ENCODE data around the gene MEX3B.
A peak's percentile ranks its signal among the peaks of the same experiment; 100 is the strongest.
"Not testable (repeated sequence)": the region's sequence is repeated elsewhere in the genome, so short reads cannot be mapped to it uniquely, and the experiment has no call there.

Gene MEX3B

DNA sequence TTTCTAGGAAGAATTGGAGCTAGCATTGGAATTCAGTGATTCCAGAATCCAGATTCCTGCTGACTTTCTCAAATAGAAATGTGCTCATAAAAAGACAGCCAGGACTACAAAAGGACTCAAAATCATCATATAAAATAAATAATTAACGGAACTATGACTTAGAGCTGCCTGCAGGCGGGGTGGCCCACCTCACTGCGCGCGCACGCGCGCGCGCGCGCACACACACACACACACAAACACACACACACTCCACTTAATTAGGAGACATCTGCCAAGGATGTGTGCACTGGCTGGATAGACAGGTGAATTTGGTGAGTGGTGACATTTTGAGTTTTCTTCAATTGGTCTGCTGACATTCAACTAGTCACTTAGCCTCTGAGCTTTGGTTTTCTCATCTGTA is 6.9 kb upstream of the MEX3B start:
- DNase-seq (ENCODE audit: low read depth): no peak
- no peak overlapping the region for H3K4me3 ChIP-seq (ENCODE audit: low read depth, low read length)

DNA sequence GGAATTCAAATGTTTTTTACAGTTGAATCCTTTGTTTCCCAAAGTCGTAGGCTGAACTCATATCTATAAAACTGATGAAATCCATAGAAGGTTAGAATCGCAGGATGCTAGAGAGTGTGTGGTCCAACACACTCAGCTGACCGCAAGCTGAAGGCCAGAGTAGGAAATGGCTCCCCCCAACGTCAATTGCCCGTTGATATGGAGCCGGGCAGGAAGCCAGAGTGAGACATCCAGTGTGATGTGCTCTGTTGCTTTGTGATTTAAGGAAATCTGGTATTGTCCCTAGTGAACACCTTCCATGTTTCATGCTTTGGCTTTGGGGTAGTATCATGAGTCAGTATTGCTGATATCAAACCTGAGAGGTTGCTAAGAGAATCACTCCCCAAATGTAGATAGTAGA is 5.8 kb upstream of the MEX3B start:
- H3K4me3 ChIP-seq (ENCODE audit: low read depth, low read length): no peak overlapping the region
- peak; percentile 21 for DNase-seq (ENCODE audit: low read depth)

DNA sequence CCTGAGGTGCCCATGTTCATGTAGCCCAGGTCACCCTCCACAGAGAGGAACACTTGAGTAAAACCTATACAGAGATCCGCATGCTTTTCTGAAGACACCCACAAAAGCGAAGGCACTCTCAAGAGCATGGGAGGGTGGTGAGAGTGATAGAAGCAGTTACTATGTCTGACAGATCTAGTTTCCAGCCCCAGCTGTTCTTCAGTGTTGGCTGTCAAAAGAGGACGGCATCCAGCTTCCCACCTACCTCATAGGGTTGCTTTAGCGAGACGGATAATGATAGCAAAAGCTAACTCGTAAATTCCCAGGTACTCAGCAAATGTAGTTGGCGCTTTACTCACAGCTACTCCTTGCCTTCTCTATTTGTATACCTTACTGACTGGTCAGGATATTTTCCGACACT is 3.0 kb upstream of the MEX3B start:
- no peak for DNase-seq (ENCODE audit: low read depth)

DNA sequence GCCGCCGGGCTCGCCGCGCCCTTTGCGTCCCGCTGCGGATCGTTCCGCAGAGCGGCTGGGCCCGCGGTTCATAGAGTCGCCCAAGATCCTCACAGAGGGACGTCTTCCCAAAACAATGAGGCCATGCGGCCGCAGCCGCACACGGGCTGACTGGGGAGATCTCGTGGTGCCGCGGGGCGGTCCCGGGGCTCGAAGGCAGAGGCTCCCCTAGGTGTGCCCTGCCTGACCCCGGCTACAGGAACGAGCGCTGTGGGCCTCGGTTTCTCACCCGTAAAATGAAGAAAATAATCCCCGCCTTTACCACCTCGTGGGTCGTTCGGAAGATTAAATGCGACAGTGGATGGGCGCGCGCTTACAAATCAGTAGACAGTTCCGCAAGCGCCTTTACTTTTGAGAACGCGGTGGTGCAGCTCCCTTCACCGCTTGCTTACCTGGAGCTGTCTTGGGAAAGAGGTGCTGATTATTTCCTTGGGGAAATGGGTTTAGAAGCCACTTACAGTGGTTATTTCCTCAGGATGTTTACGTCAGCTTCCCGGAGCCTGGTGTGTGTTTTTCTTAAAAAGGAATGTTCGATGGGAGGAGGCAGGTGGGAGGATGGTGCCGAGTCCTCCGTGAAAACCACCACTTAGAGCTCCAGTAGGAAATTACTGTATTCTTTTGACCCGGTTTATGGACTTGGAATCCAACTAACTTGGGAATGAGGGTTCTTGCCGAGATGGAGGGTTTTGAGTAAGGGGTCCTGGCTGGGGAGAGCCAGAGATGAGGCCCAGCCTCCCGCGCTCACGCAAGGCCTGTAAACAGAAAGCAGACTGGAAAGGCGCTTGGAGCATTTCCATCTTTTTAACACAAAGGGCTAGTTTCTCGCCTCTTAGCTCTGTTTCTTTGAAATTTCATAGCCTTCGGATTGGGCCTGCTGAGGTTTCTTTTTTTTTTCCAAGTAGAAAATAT is 1.9 kb upstream of the MEX3B start:
- no peak for DNase-seq (ENCODE audit: low read depth)
- H3K4me3 ChIP-seq (ENCODE audit: low read depth, low read length): peak overlapping the region; percentile 73

More for the DNA sequence above, 3.0 kb upstream of the MEX3B start:
- H3K4me3 ChIP-seq (ENCODE audit: low read depth, low read length): no peak overlapping the region

DNA sequence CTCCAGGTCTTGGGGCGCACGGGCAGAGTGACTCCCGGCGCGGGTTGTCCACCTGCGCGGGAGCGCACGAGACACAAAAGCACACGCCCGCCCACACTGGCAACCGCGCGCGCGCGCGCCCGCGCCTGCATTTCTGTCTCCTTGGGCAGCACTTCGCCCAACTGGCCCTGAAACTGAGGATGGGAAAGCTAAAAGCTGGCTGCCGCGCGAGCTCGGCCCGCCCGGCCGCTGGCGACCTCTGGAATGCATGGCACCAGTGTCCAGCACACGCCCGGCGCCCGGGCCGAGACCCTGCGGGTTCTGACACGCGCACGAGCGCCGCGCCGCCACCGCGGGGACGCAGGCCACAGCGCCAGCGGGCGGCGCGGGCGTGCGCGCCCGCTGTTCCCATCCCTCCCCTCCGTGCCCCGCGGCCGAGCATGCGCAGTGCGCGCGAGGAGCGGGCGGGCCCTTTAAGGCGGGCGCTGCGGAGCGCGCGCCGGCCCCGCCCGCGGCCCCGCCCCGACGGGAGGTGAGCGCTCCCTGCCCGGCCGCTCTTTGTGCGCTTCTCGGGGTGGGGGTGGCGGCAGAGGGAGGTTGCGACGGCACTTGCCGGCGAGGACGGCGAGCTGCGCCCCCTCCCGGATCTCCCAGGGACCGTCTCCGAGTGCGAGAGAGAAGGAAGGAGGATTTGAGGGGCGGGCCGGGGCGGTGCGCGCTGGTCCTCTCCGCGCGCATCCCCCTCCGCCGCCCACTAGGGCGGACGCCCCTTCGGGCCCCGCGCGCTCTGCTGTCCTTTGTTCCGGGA is 1.0 kb upstream of the MEX3B start:
- peak; percentile 71 for DNase-seq (ENCODE audit: low read depth)
- peak overlapping the region; percentile 73 for H3K4me3 ChIP-seq (ENCODE audit: low read depth, low read length)

DNA sequence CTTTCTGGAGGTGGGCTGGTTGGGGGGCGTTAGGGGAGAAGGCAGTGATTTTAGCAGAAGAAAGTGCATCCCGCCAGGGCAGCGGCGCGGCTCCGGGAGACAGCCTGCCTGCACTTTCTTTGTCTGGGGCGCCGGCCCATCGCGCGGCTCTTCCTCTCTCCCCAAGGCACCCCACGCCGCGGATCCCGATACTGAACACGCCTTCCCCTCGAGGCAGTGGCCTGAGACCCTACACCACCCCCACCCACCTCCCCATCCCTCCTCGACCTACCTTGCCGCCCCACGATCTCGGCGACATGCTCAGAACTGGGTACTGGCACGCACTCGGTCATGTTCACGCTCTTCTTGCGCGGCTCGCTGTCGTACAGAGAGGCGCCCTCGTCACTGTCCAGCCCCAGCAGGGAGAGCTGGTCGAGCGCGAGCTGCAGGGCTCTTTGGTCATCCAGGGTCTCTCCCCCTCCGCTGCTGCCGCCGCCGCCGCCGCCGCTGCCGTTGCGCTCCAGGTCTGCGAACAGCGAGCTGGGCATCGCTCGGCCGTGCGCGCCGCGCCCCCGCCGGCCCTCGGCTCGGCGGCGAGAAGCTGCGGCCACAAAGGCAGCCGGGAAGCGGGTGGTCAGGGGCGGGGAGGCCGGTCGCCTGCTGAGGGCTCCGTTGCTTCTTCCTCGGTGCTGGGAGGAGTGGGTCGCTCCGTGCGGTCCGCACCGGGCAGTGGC is 483 bp downstream of the MEX3B start:
- H3K4me3 ChIP-seq (ENCODE audit: low read depth, low read length): peak overlapping the region; percentile 73
- no peak for DNase-seq (ENCODE audit: low read depth)

DNA sequence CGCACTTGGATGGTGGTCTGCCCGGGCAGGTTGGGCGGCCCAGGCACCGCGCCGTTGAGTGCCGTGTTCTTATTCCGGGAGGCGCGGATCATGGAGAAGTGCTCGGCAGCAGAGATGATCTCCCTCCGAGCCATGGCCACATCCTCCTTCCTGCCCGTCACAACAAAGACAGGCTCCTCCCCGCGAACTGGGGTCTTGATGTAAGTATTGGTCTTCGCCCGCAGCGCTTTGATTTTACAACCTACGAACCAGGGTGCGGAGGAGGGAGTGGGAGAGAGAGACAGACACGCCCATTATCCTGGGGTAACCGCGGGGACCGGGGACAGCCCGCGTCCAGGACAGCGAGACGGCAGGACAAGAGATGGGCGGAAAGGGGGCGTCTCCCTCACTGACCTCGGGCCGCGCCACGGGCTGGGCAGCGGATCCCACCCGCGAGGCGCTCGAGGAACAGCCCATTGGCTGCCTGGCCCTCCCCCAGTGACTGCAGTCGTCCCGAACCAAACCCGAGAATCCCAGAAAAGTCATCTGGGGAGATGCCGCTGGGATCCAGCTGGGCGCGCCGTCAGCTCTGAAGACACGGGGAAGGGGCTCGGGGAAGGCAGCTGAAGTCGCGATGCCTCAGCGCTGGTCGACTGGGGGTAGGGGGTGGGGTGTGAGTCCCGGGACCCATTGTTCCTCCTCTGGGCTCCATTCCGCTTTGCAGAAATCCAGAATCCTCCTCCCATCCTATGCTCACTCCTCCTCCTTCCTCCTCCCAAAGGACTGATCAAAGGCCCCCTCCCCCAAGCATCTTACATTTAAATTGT is 1.2 kb downstream of the MEX3B start:
- DNase-seq (ENCODE audit: low read depth): peak; percentile 41
- peak overlapping the region; percentile 73 for H3K4me3 ChIP-seq (ENCODE audit: low read depth, low read length)

DNA sequence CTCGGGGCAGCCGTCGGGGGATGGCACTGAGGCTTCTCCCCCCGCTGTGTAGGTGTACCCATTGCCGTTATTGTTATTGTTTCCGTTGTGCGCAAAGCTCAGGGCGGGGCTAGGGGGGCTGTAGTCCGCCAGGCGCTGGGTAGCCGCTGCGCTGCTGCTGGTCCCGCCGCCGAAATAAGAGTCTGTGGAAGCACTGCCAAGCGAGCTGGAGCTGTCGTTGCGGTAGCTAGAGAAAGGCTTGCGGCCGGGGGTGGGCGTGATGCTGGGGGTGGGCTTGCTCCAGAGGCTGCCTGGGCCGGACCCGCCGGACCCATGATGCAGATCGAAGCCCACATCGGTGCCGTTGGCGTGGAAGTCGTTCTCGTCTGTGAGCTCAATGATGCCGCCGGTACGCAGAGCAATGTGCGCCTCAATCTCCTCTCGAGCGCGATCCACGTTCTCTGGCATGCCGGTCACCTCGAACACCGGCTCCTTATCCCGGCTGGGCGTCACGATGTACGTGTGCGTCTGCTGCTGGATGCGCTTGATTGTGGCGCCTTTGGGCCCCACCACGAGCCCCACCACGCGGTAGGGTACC is 1.9 kb downstream of the MEX3B start:
- no peak for DNase-seq (ENCODE audit: low read depth)
- peak overlapping the region; percentile 73 for H3K4me3 ChIP-seq (ENCODE audit: low read depth, low read length)

DNA sequence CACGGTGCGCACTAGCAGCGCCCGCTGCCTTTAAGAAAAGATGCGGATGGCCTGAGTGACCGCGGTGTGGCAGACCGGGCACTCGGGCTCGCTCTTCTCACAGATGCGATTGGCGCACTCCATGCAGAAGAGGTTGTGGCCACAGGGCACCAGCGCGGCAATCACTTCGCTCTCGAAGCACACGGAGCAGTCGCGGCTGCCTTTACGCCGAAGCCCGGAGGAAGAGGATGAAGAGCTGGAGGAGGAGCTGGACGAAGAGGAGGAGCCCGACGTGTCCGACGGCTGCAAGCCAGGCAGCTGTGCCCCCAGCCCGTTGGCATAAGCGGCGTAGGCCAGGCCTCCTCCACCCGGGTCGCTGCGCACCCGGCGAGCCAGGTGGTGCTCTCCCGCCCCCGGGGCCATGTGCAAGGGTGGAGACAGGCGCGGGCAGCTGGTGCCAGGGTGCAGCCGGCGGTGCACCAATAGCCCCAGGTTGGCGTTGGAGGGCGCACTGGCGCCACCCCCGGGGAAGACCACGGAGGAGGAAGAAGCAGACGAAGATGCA is 2.6 kb downstream of the MEX3B start:
- H3K4me3 ChIP-seq (ENCODE audit: low read depth, low read length): peak overlapping the region; percentile 73
- no peak for DNase-seq (ENCODE audit: low read depth)

DNA sequence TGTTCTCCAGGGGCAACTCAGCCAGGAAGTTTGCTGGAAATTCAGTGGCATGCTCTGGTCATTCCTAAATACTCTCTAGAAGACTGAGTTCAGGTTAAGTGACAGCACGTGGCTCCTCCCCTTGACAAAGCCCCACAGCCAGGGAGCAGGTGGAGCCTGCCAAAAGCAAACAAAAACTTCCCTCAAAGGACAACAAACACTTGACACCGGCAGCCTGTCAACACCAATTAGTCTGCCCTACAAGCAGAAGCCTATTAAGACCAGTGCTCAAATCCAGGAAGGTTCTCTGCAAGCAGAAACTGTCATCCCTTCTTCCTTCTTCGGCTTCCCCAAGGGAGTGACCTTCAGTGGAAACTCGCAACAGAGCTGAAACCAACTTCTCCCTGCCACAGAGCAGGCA is 5.0 kb downstream of the MEX3B start:
- no peak for DNase-seq (ENCODE audit: low read depth)
- H3K4me3 ChIP-seq (ENCODE audit: low read depth, low read length): no peak overlapping the region

DNA sequence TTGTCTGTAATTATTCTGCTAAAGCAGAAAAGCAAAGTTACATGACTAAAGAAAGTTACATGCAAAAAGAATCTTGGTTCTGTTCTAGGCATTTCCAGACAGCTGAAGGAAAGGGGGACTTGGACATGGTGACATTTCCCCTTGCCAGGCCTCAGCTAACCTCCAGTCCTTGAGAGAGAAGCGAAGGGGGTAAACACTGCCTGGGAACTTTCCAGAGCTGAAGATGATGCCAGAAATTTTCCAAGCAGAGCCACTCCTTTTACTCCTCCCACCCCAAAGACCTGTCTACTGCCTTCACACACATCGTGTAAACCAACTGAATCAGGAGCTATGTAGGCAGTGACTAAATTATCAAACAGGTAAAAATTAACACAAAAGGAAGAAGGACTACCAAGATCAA is 5.4 kb downstream of the MEX3B start:
- DNase-seq (ENCODE audit: low read depth): no peak
- H3K4me3 ChIP-seq (ENCODE audit: low read depth, low read length): no peak overlapping the region

DNA sequence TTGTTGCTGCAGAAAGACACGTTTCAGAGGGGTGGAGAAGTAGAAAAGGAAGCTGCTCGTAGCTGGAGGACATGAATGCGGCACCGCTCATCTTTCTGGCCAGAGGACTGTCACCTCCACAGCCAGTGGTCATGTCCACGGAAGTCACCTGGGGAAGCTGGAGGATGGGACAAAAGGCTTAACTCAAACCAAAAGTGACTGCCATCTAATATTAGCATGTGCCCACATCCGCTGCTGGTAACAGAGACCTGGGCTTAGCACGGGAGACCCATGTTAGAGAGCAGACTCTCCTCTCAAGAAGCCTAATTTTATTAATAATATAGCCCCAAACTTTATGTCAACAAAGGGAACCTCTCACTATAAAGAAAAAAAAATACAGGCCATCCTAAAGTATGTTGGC is 5.9 kb downstream of the MEX3B start:
- H3K4me3 ChIP-seq (ENCODE audit: low read depth, low read length): no peak overlapping the region

DNA sequence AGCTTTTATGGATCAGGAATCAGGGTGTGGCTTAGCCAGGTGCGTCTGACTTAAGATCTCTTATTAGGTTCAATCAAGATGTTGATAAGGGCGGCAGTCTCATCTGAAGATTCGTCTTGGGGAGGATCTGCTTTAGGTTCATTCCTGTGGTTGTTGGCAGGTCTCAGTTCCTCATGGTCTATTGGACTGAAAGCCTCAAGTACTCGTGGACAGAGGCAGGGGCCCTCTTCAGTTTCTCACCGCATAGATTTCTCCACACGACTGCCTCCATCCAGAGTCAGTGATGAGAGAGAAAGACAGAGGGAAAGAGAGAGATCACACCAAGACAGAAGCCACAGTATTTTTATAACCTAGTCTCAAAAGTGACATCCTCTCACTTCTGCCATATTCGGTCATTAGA is 9.4 kb downstream of the MEX3B start:
- no peak for DNase-seq (ENCODE audit: low read depth)
- no peak overlapping the region for H3K4me3 ChIP-seq (ENCODE audit: low read depth, low read length)

More for the DNA sequence above, 5.9 kb downstream of the MEX3B start:
- DNase-seq (ENCODE audit: low read depth): no peak

DNA sequence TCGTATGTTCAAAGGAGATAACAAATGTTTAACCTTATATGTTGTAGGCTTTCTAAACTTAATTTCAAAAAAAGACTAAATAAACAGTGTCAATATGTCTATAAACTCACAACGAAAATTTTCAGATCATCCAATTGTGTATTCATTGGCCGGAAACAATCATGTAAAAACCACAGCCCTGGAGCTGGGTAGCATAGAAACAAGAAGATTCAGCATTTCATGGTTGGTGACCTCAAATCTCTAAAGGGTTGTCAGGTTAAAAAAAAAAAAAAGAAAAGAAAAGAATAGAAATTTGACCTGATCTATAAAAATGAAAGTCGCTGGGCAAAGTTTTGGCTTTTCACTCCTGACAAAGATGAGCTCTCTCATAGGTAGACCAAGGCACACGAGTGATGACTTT is 13.9 kb downstream of the MEX3B start:
- no peak overlapping the region for H3K4me3 ChIP-seq (ENCODE audit: low read depth, low read length)
- DNase-seq (ENCODE audit: low read depth): no peak

DNA sequence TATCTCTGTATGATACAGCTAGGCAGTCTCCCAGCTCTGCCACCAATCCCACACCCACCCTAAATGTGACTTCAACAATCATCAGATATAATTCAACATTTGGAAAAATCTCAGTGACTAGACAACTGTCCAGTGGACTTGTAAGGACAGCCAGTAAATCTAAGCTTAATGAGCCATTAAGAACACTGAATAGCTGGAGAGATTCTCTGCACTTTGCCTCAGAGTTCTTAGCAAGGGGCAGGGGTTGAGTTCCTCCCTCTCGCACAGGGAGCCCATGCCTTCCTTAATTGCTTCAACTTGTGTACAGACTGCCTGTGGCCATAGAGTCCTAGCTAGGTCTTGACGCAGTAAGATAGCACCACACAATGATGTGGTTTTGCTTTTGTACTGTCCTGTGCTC is 15.6 kb downstream of the MEX3B start:
- no peak for DNase-seq (ENCODE audit: low read depth)
- no peak overlapping the region for H3K4me3 ChIP-seq (ENCODE audit: low read depth, low read length)

DNA sequence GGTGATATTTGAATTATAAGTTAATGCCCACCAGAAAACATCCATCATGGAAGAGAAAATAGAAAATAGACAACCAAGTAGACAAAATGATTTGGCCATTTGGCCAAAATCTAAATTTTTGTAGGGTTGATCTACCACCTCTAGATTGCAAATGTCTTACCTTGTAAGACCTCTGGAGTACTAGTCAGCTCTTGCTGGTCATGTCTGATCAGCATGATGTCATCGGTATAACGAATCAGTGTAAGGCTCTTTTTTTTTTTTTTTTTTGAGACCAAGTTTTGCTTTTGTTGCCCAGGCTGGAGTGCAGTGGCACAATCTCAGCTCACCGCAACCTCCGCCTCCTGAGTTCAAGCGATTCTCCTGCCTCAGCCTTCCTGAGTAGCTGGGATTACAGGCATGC is 17.7 kb downstream of the MEX3B start:
- not testable (repeated sequence) for H3K4me3 ChIP-seq (ENCODE audit: low read depth, low read length); DNase-seq (ENCODE audit: low read depth)

DNA sequence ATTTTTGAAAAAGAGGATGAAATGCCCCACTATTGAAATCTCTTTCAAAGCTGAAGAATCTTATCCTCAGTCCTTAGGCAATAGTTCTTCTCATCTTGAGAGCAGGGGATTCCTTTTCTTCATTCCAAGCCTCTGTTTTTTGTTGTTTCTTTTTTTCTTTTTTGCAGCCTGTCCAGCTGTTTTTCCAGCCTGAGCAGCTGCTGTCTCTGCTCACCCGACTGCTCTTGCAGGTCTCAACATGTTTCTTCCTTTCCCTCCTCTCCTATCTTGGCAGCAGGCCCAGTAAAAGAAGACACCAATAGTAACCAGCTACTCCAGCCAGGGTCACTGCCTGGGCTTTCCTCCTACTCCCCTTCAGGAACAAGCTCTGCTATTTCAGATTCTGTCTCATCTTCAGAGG is 23.8 kb downstream of the MEX3B start:
- DNase-seq (ENCODE audit: low read depth): peak; percentile 67
- H3K4me3 ChIP-seq (ENCODE audit: low read depth, low read length): no peak overlapping the region

DNA sequence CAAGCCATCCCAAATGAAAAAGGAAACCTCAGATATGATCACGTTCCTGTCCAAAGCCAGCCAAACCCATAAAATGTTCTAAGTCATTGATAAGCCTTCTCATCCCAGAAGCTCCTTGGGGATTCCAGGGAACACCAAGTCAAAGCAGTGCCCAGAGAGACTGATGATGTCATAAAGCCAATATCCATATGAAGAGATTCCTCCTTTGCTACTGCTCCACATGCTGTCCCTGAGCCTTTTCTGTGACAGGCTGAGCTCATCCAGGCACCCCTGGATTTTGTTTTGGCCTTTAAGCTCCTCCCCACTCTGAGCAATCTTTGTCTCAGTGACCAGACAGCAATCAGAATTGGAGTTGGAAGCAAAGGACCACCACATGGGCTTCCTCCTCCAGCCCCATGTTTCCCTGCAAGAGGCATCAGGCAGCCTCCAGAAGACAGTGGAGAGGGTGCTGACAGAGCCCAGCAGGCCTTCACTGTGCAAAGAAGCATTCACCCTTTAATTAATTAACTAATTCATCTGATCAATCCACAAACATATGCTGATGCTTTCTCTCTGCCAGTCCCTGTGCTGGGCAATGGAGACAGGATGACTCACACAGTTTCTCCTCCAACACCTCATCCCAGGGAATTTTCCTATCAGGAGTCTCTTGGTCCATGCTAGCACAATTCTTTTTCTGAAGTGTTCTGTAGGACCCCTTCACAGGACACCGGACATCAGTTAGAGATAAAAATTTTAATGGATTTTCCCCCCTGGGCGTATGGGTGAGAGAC is 25.0 kb downstream of the MEX3B start:
- no peak overlapping the region for H3K4me3 ChIP-seq (ENCODE audit: low read depth, low read length)
- DNase-seq (ENCODE audit: low read depth): no peak
